IMR-90 (cell line): ENCODE data around the gene MAN2A1. TPM values are rescaled to one million over a fixed set of nuclear protein-coding genes. Genes with fewer than 3 reads are reported as not detected.

Experiments used
- ATAC-seq: fragments of 200-7000 bp; cut with Tn5 transposase; 2 replicates; pipeline ENCODE4 v1.9.1; 2020; ENCODE audit warnings: low read depth, mild to moderate bottlenecking, moderate library complexity
- BruUV-seq: library from RNA; stranded (reverse); fragments of 400-500 nt; replicated peaks from 2 replicates; lab custom pipeline; 2021; lab: Mats Ljungman, UMichigan
- CTCF ChIA-PET: fragments of 300-600 bp; formaldehyde crosslinking; extraction: SDS; loops from one replicate; lab custom pipeline; 2021; ENCODE audit warnings: antibody characterized with exemption; lab: Yijun Ruan, JAX
- POLR2A ChIA-PET: fragments of 300-600 bp; sonication (Branson Sonifier 250); formaldehyde crosslinking; loops from one replicate; lab custom pipeline; 2022; ENCODE audit warnings: antibody characterized with exemption; ENCODE audit not compliant: unreplicated experiment; lab: Charles Lee
- DNase-seq: peaks from one replicate; pipeline ENCODE4 v3.0.0; 2013
- H2AFZ ChIP-seq: replicated peaks from 2 replicates; pipeline ENCODE3; 2013; ENCODE audit warnings: low read length, mild to moderate bottlenecking; ENCODE audit not compliant: poor library complexity
- H2AK5ac ChIP-seq: 2 replicates; pipeline ENCODE4 v1.6.1; 2013; ENCODE audit warnings: low read depth, low read length, inconsistent platforms
- H2AK9ac ChIP-seq: replicated peaks from 2 replicates; pipeline ENCODE3; 2013; ENCODE audit warnings: mild to moderate bottlenecking, low read depth, low read length, moderate library complexity; ENCODE audit not compliant: poor library complexity
- H2BK120ac ChIP-seq: 2 replicates; pipeline ENCODE4 v1.6.1; 2013; ENCODE audit warnings: low read depth, low read length, inconsistent platforms
- H2BK15ac ChIP-seq: 3 replicates; pipeline ENCODE4 v1.6.1; 2013; ENCODE audit warnings: low read depth, low read length, inconsistent platforms
- H2BK20ac ChIP-seq: 2 replicates; pipeline ENCODE4 v1.6.1; 2013; ENCODE audit warnings: low read depth, mild to moderate bottlenecking, inconsistent platforms, low read length, moderate library complexity
- H2BK5ac ChIP-seq: 2 replicates; pipeline ENCODE4 v1.6.1; 2013; ENCODE audit warnings: mild to moderate bottlenecking, low read depth, low read length, inconsistent platforms; ENCODE audit not compliant: poor library complexity, severe bottlenecking
- H3K14ac ChIP-seq: replicated peaks from 2 replicates; pipeline ENCODE4 v1.6.1; 2013; ENCODE audit warnings: low read depth, low read length, inconsistent platforms
- H3K18ac ChIP-seq: 2 replicates; pipeline ENCODE4 v1.6.1; 2013; ENCODE audit warnings: low read depth, low read length, control low read depth
- H3K23ac ChIP-seq: 2 replicates; pipeline ENCODE4 v1.6.1; 2013; ENCODE audit warnings: low read depth, low read length, inconsistent platforms
- H3K27ac ChIP-seq: 2 replicates; pipeline ENCODE4 v1.5.1; 2013; ENCODE audit warnings: mild to moderate bottlenecking, control low read depth, low read length; ENCODE audit not compliant: insufficient read depth
- H3K27me3 ChIP-seq: 2 replicates; pipeline ENCODE4 v1.6.1; 2013; ENCODE audit warnings: low read length; ENCODE audit not compliant: control insufficient read depth, insufficient read depth
- H3K36me3 ChIP-seq: 2 replicates; pipeline ENCODE4 v1.6.1; 2013; ENCODE audit warnings: low read length, mixed read lengths; ENCODE audit not compliant: control insufficient read depth, insufficient read depth
- H3K4ac ChIP-seq: 2 replicates; pipeline ENCODE4 v1.6.1; 2013; ENCODE audit warnings: low read depth, low read length, inconsistent platforms
- H3K4me1 ChIP-seq: 2 replicates; pipeline ENCODE4 v1.6.1; 2013; ENCODE audit warnings: low read length, mixed read lengths; ENCODE audit not compliant: control insufficient read depth, insufficient read depth
- H3K4me2 ChIP-seq: 2 replicates; pipeline ENCODE4 v1.6.1; 2013; ENCODE audit warnings: low read depth, mild to moderate bottlenecking, control low read depth, low read length, moderate library complexity
- H3K4me3 ChIP-seq: 2 replicates; pipeline ENCODE4 v1.5.1; 2013; ENCODE audit warnings: low read depth, mild to moderate bottlenecking, control low read depth, low read length, moderate library complexity; ENCODE audit not compliant: insufficient read depth
- H3K56ac ChIP-seq: 2 replicates; pipeline ENCODE4 v1.6.1; 2013; ENCODE audit warnings: low read length, inconsistent platforms; ENCODE audit not compliant: insufficient read depth; ENCODE audit errors: extremely low read depth
- H3K79me1 ChIP-seq, 2 experiments: 2 replicates each; pipeline ENCODE4 v1.6.1; 2013; ENCODE audit warnings: low read length in 2 of 2, inconsistent platforms in 1 of 2, low read depth in 1 of 2
- H3K9ac ChIP-seq: 2 replicates; pipeline ENCODE4 v1.6.1; 2013; ENCODE audit warnings: low read depth, low read length, control low read depth
- H3K9me1 ChIP-seq: 2 replicates; pipeline ENCODE4 v1.6.1; 2013; ENCODE audit warnings: low read length, inconsistent platforms; ENCODE audit not compliant: insufficient read depth
- H3K9me3 ChIP-seq: 2 replicates; pipeline ENCODE4 v1.6.1; 2013; ENCODE audit warnings: low read length; ENCODE audit not compliant: control insufficient read depth, insufficient read depth
- H4K20me1 ChIP-seq: 2 replicates; pipeline ENCODE4 v1.6.1; 2013; ENCODE audit warnings: low read length, inconsistent platforms; ENCODE audit not compliant: insufficient read depth
- H4K5ac ChIP-seq: 2 replicates; pipeline ENCODE4 v1.6.1; 2013; ENCODE audit warnings: mild to moderate bottlenecking, low read depth, low read length, control low read depth
- H4K8ac ChIP-seq, 2 experiments: 2 replicates each; pipeline ENCODE4 v1.6.1; 2013; ENCODE audit warnings: low read depth in 2 of 2, low read length in 2 of 2, control low read depth in 1 of 2, inconsistent platforms in 1 of 2
- H4K91ac ChIP-seq: 2 replicates; pipeline ENCODE4 v1.6.1; 2013; ENCODE audit warnings: low read depth, low read length, inconsistent platforms; ENCODE audit not compliant: insufficient read depth
- BHLHE40 ChIP-seq: fragments of 150-350 bp; IDR thresholded peaks from 2 replicates; pipeline ENCODE4 v1.6.1; 2016; ENCODE audit warnings: mild to moderate bottlenecking, low read depth, low read length
- CEBPB ChIP-seq: IDR thresholded peaks from 2 replicates; pipeline ENCODE4 v1.6.1; 2012; ENCODE audit warnings: low read depth, low read length, improper control_type of control experiment
- CHD1 ChIP-seq: IDR thresholded peaks from 2 replicates; pipeline ENCODE4 v1.6.1; 2012; ENCODE audit warnings: low read depth, low read length, improper control_type of control experiment
- FOS ChIP-seq: fragments of 150-350 bp; IDR thresholded peaks from 2 replicates; pipeline ENCODE4 v1.6.1; 2016; ENCODE audit warnings: low read depth, low read length
- MAFK ChIP-seq: IDR thresholded peaks from 2 replicates; pipeline ENCODE4 v1.6.1; 2012; ENCODE audit warnings: low read depth, low read length, improper control_type of control experiment
- MAZ ChIP-seq: IDR thresholded peaks from 2 replicates; pipeline ENCODE4 v1.6.1; 2012; ENCODE audit warnings: low read depth, mild to moderate bottlenecking, low read length, improper control_type of control experiment, moderate library complexity, borderline replicate concordance
- MXI1 ChIP-seq: IDR thresholded peaks from 2 replicates; pipeline ENCODE4 v1.6.1; 2012; ENCODE audit warnings: low read depth, mild to moderate bottlenecking, low read length, moderate library complexity, borderline replicate concordance
- NFE2L2 ChIP-seq: fragments of 150-350 bp; IDR thresholded peaks from 2 replicates; pipeline ENCODE4 v1.6.1; 2016; ENCODE audit warnings: low read depth, mild to moderate bottlenecking, low read length
- POLR2A ChIP-seq: IDR thresholded peaks from 2 replicates; pipeline ENCODE4 v1.6.1; 2012; ENCODE audit warnings: mild to moderate bottlenecking, low read depth, low read length
- RAD21 ChIP-seq: IDR thresholded peaks from 2 replicates; pipeline ENCODE4 v1.6.1; 2012; ENCODE audit warnings: low read length, improper control_type of control experiment
- RCOR1 ChIP-seq: IDR thresholded peaks from 2 replicates; pipeline ENCODE4 v1.6.1; 2012; ENCODE audit warnings: mild to moderate bottlenecking, low read length, improper control_type of control experiment; ENCODE audit not compliant: insufficient replicate concordance
- RFX5 ChIP-seq: IDR thresholded peaks from 2 replicates; pipeline ENCODE4 v1.8.0; 2012; ENCODE audit warnings: low read depth, mild to moderate bottlenecking, low read length, moderate library complexity
- SMC3 ChIP-seq: fragments of 150-350 bp; IDR thresholded peaks from 2 replicates; pipeline ENCODE4 v1.6.1; 2016; ENCODE audit warnings: low read depth, mild to moderate bottlenecking, antibody characterized with exemption, low read length, moderate library complexity
- USF2 ChIP-seq: fragments of 150-350 bp; IDR thresholded peaks from 2 replicates; pipeline ENCODE4 v1.6.1; 2017; ENCODE audit warnings: mild to moderate bottlenecking, antibody characterized with exemption, low read length, low read depth
- WGBS, 2 experiments: methylation state at CpG; one replicate each; pipeline versions ENCODE4 v1.1.5 to v1.1.7; 2013; ENCODE audit warnings: missing lambda C conversion rate in 2 of 2; ENCODE audit not compliant: insufficient read length in 1 of 2; ENCODE audit errors: extremely low coverage in 2 of 2; 5-methylcytosine and 5-hydroxymethylcytosine counted together
- dilution Hi-C: fragments of 300-500 bp; cut with HindIII; formaldehyde crosslinking; loops from one replicate; pipeline ENCODE4 v1.14.3; 2018; ENCODE audit warnings: low sequenced_read_pairs; ENCODE audit not compliant: unreplicated experiment
- in situ Hi-C: fragments of 300-500 bp; cut with MboI; formaldehyde crosslinking; loops from 3 replicates; pipeline ENCODE4 v1.14.3; 2019; ENCODE audit warnings: low sequenced_read_pairs, inconsistent platforms, mixed read lengths
- intact Hi-C: fragments of 100-400 bp; cut with micrococcal nuclease; formaldehyde crosslinking; loops from 2 replicates; pipeline ENCODE4 v1.10.0; 2022
- polyA plus RNA-seq, 3 experiments: library from polyadenylated mRNA; depleted of rRNA; stranded (reverse); fragments of >200 nt; gene quantifications; 2 replicates each; pipeline ENCODE4 v1.2.3, GENCODE V29; 2012; ENCODE audit warnings: low replicate concordance in 1 of 3
- total RNA-seq: library from RNA; depleted of rRNA; stranded (reverse); fragments of >200 nt; gene quantifications from 2 replicates; pipeline ENCODE4 v1.2.3, GENCODE V29; 2012
- TF ChIP-seq, protein P1 (sequence below): conservative IDR thresholded peaks from 2 replicates; pipeline ENCODE4 v1.5.1; 2012; ENCODE audit warnings: mild to moderate bottlenecking, low read depth, low read length, improper control_type of control experiment
- TF ChIP-seq, protein P2 (sequence below): fragments of 150-350 bp; IDR thresholded peaks from 2 replicates; pipeline ENCODE4 v1.6.1; 2016; ENCODE audit warnings: low read depth, mild to moderate bottlenecking, low read length, moderate library complexity, borderline replicate concordance

The MAN2A1 gene
- total and polyA plus RNA-seq, 2 of the 4 experiments (the other 2 are of a cell fraction): 16.4 to 29.6 TPM

GRCh38 chr5:109678447-109678846 lies 11.3 kb upstream of the MAN2A1 start:
- Histone ChIP-seq H3K4me3 (no peak overlapping the region), H2AFZ (no peak overlapping the region), H3K4me1 (peaks cover 3% of the 10 kb centered on the region; the same call in 1 of the 2 replicates), H2BK120ac (no peak overlapping the region), H4K5ac (no peak overlapping the region), H3K36me3 (no peaks in the 10 kb centered on the region), H2AK9ac (no peak overlapping the region), H3K9me1 (0 out of 2 replicates have a peak, but pooled peaks cover 4% of the 10 kb centered on the region), H3K23ac (no peak overlapping the region), H2BK5ac (no peak overlapping the region), H3K14ac (no peak overlapping the region), H3K27me3 (peaks cover 11% of the 10 kb centered on the region), H2BK20ac (no peak overlapping the region), H4K91ac (no peak overlapping the region), H4K20me1 (no peaks in the 10 kb centered on the region), H2AK5ac (no peak overlapping the region), H2BK15ac (no peak overlapping the region), H3K9ac (no peak overlapping the region), H3K27ac (no peak overlapping the region), H3K56ac (no peak overlapping the region), H3K79me1 (no peaks in the 10 kb centered on the region), H4K8ac (no peak overlapping the region), H3K9me3 (no peaks in the 10 kb centered on the region), H3K18ac (no peak overlapping the region), H3K4ac (no peak overlapping the region), H3K4me2 (no peak overlapping the region)
- POLR2A ChIA-PET: no interaction called here
- WGBS, 2 experiments: 100% methylated on average over 1 of the region's 3 CpGs
- intact Hi-C loops (no loop called here), dilution Hi-C loops (no loop called here), in situ Hi-C loops (loop anchor here (25.0 kb wide), 1 partner anchor 934 kb away; no protein-coding TSS in a partner anchor)
- BruUV-seq: no TSS peak
- ATAC-seq (no peak), DNase-seq (no peak)
- CTCF ChIA-PET: interaction anchor here (0.7 kb wide), 1 partner anchor 10 kb away, joined by 3 read pairs; no protein-coding TSS in a partner anchor
- TF ChIP-seq SMC3: no peak
- TF ChIP-seq, protein P1, sequence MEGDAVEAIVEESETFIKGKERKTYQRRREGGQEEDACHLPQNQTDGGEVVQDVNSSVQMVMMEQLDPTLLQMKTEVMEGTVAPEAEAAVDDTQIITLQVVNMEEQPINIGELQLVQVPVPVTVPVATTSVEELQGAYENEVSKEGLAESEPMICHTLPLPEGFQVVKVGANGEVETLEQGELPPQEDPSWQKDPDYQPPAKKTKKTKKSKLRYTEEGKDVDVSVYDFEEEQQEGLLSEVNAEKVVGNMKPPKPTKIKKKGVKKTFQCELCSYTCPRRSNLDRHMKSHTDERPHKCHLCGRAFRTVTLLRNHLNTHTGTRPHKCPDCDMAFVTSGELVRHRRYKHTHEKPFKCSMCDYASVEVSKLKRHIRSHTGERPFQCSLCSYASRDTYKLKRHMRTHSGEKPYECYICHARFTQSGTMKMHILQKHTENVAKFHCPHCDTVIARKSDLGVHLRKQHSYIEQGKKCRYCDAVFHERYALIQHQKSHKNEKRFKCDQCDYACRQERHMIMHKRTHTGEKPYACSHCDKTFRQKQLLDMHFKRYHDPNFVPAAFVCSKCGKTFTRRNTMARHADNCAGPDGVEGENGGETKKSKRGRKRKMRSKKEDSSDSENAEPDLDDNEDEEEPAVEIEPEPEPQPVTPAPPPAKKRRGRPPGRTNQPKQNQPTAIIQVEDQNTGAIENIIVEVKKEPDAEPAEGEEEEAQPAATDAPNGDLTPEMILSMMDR: no peak
- no peak for TF ChIP-seq MAFK
- TF ChIP-seq CEBPB: no peak
- no peak for TF ChIP-seq MAZ
- no peak for TF ChIP-seq MXI1
- no peak for TF ChIP-seq RCOR1
- no peak for TF ChIP-seq USF2
- TF ChIP-seq FOS: no peak
- TF ChIP-seq RAD21: no peak
- no peak for TF ChIP-seq BHLHE40
- TF ChIP-seq POLR2A: no peak
- TF ChIP-seq RFX5: no peak
- TF ChIP-seq, protein P2, sequence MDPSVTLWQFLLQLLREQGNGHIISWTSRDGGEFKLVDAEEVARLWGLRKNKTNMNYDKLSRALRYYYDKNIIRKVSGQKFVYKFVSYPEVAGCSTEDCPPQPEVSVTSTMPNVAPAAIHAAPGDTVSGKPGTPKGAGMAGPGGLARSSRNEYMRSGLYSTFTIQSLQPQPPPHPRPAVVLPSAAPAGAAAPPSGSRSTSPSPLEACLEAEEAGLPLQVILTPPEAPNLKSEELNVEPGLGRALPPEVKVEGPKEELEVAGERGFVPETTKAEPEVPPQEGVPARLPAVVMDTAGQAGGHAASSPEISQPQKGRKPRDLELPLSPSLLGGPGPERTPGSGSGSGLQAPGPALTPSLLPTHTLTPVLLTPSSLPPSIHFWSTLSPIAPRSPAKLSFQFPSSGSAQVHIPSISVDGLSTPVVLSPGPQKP: no peak
- no peak for TF ChIP-seq NFE2L2
- no peak for TF ChIP-seq CHD1
